Epithelial cell of esophagus (primary cell): ENCODE results near the gene RABAC1.

Experiments used
- DNase-seq: peaks from one replicate; pipeline ENCODE4 v3.0.0; 2010; ENCODE audit warnings: low read depth
- H3K4me3 ChIP-seq: 2 replicates; pipeline ENCODE4 v1.5.1; 2011; ENCODE audit warnings: mild to moderate bottlenecking, low read length, control low read depth
- CTCF ChIP-seq: IDR thresholded peaks from 2 replicates; pipeline ENCODE4 v1.5.1; 2011; ENCODE audit warnings: low read depth, mild to moderate bottlenecking, low read length, control low read depth, inconsistent platforms; ENCODE audit not compliant: insufficient read depth; ENCODE audit errors: missing control alignments

The RABAC1 gene

GRCh38 chr19:41957161-41957837, 1.8 kb downstream of the RABAC1 start:
- TF ChIP-seq CTCF: no peak
- DNase-seq: no peak
- H3K4me3 ChIP-seq: no peak overlapping the region

- no peak for TF ChIP-seq CTCF
- DNase-seq: no peak
- H3K4me3 ChIP-seq: no peak overlapping the region
Observed at GRCh38 chr19:41956621-41957020, 2.5 kb downstream of the RABAC1 start.

GRCh38 chr19:41955521-41955920, 3.6 kb downstream of the RABAC1 start:
- no peak for TF ChIP-seq CTCF
- DNase-seq: no peak
- H3K4me3 ChIP-seq: no peak overlapping the region

- H3K4me3 ChIP-seq: no peak overlapping the region
- DNase-seq: peak; percentile 73
- TF ChIP-seq CTCF: peak; percentile 98
Observed at GRCh38 chr19:41951686-41952172, 7.4 kb downstream of the RABAC1 start.

GRCh38 chr19:41947091-41947490, 12.0 kb downstream of the RABAC1 start:
- no peak overlapping the region for H3K4me3 ChIP-seq
- no peak for DNase-seq
- no peak for TF ChIP-seq CTCF

- no peak overlapping the region for H3K4me3 ChIP-seq
- no peak for DNase-seq
- TF ChIP-seq CTCF: no peak
Observed at GRCh38 chr19:41945135-41945766, 13.9 kb downstream of the RABAC1 start.

- no peak for DNase-seq
- no peak overlapping the region for H3K4me3 ChIP-seq
- no peak for TF ChIP-seq CTCF
Observed at GRCh38 chr19:41944336-41944735, 14.8 kb downstream of the RABAC1 start.
